ENCODE measurements around the gene TSHZ2.
"Not testable (repeated sequence)": the region's sequence is repeated elsewhere in the genome, so short reads cannot be mapped to it uniquely, and the experiment has no call there.

TSHZ2 gene

DNA sequence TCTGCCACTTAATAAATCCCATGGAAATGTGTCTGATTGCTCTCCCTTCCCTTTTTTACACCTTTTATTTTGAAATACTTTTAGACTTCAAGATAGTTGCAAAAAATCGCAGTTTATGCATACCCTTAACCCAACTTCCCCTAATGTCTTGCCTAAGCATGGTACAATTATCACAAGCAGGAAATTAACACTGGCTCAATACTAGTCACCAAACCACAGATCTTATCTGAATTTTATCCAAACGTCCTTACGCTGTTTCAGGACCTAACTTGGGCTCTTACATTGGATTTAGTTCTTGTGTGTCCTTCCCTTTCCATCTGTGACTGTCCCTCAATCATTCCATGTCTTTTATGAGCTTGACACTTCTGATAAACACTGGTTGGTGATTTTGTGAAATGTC lies 475.2 kb downstream of the TSHZ2 start:
- no peak overlapping the region for H3K27ac ChIP-seq (ENCODE audit: low read length)
- no peak overlapping the region for H3K4me3 ChIP-seq (ENCODE audit: low read length in 2 of 2)
- H3K4me1 ChIP-seq (ENCODE audit: control insufficient read depth, insufficient read depth, low read length) = peaks cover 6% of the 10 kb centered on the region
- H3K36me3 ChIP-seq (ENCODE audit: control insufficient read depth in 2 of 2, insufficient read depth in 2 of 2, low read length in 2 of 2) = no peaks in the 10 kb centered on the region
- no peak overlapping the region for H3K9ac ChIP-seq (ENCODE audit: low read length in 2 of 2)
- peaks cover 0 to 3% of the 10 kb centered on the region in 2 donors for H3K9me3 ChIP-seq (ENCODE audit: control insufficient read depth in 2 of 2, low read length in 2 of 2)
- H3K27me3 ChIP-seq (ENCODE audit: control insufficient read depth in 1 of 2, insufficient read depth in 2 of 2, low read length in 2 of 2) = no peaks in the 10 kb centered on the region

DNA sequence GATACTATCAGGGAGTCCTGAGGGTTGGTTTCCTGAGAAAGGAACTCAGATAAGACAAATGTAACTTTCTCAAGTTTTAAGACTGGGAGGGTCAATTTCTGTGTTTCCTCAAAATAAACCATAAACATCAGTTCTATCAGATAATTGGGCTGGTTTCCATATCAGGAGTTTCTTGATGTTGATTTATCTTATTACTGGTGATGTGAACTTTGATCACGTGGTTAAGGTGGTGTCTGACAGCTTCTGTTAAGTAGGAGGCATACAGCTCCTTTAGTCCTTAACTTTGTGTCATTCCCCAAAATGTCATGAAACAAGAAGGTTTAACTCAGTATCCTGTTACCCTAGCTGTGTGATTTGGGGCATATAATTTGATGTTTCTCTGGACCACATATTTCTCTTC lies 476.3 kb downstream of the TSHZ2 start:
- H3K4me1 ChIP-seq (ENCODE audit: control insufficient read depth, insufficient read depth, low read length) = peaks cover 6% of the 10 kb centered on the region
- H3K9me3 ChIP-seq (ENCODE audit: control insufficient read depth in 2 of 2, low read length in 2 of 2) = peaks cover 0 to 3% of the 10 kb centered on the region in 2 donors
- no peak overlapping the region for H3K27ac ChIP-seq (ENCODE audit: low read length)

DNA sequence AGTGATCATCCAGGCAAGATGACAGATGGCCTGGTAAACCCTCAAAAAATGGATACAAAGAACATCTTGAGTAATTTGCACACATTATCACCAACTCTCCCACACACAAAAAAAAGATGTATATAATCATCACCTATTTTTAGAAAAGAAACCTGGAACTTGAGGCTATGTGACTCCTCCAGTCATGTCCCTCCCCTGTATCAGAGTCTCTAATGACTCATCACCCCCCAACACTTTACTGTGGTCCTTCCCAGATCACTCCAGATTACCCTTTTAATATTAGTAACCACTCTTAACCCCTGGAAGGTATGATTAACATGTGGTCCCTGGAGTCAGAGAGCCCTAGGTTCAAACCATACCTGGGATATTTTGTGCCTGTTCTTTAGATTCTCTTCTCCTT lies 476.7 kb downstream of the TSHZ2 start:
- peaks cover 0 to 3% of the 10 kb centered on the region in 2 donors for H3K9me3 ChIP-seq (ENCODE audit: control insufficient read depth in 2 of 2, low read length in 2 of 2)
- H3K4me3 ChIP-seq (ENCODE audit: low read length in 2 of 2) = no peak overlapping the region
- peaks cover 6% of the 10 kb centered on the region for H3K4me1 ChIP-seq (ENCODE audit: control insufficient read depth, insufficient read depth, low read length)
- no peak overlapping the region for H3K9ac ChIP-seq (ENCODE audit: low read length in 2 of 2)
- no peaks in the 10 kb centered on the region for H3K27me3 ChIP-seq (ENCODE audit: control insufficient read depth in 1 of 2, insufficient read depth in 2 of 2, low read length in 2 of 2)
- H3K27ac ChIP-seq (ENCODE audit: low read length) = no peak overlapping the region
- H3K36me3 ChIP-seq (ENCODE audit: control insufficient read depth in 2 of 2, insufficient read depth in 2 of 2, low read length in 2 of 2) = no peaks in the 10 kb centered on the region

More for the DNA sequence above, 476.3 kb downstream of the TSHZ2 start:
- no peak overlapping the region for H3K4me3 ChIP-seq (ENCODE audit: low read length in 2 of 2)
- no peak overlapping the region for H3K9ac ChIP-seq (ENCODE audit: low read length in 2 of 2)
- H3K36me3 ChIP-seq (ENCODE audit: control insufficient read depth in 2 of 2, insufficient read depth in 2 of 2, low read length in 2 of 2) = no peaks in the 10 kb centered on the region
- H3K27me3 ChIP-seq (ENCODE audit: control insufficient read depth in 1 of 2, insufficient read depth in 2 of 2, low read length in 2 of 2) = no peaks in the 10 kb centered on the region

DNA sequence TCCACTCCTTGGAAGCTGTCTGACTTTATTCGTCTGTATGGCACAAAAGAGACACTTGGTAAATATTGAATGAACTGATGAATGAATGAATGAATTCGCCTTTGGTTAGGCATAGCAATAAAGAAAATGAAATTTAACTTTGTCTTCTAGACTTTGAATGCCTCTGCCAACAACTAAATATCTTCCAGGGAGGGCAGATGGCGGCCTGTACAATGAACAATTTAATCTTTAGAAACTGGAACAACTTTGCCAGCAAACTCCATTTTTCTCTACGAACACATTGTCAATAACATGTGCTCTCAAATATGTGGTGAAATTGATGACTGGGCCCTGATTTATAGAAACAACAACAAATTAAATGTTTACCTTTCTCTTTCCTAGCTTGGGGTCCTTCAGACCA lies 480.9 kb downstream of the TSHZ2 start:
- Histone ChIP-seq H3K27ac (ENCODE audit: low read length) (no peak overlapping the region), H3K27me3 (ENCODE audit: control insufficient read depth in 1 of 2, insufficient read depth in 2 of 2, low read length in 2 of 2) (no peaks in the 10 kb centered on the region), H3K9me3 (ENCODE audit: control insufficient read depth in 2 of 2, low read length in 2 of 2) (peaks cover 0 to 7% of the 10 kb centered on the region in 2 donors), H3K36me3 (ENCODE audit: control insufficient read depth in 2 of 2, insufficient read depth in 2 of 2, low read length in 2 of 2) (no peaks in the 10 kb centered on the region), H3K9ac (ENCODE audit: low read length in 2 of 2) (no peak overlapping the region), H3K4me1 (ENCODE audit: control insufficient read depth, insufficient read depth, low read length) (no peaks in the 10 kb centered on the region), H3K4me3 (ENCODE audit: low read length in 2 of 2) (no peak overlapping the region)

DNA sequence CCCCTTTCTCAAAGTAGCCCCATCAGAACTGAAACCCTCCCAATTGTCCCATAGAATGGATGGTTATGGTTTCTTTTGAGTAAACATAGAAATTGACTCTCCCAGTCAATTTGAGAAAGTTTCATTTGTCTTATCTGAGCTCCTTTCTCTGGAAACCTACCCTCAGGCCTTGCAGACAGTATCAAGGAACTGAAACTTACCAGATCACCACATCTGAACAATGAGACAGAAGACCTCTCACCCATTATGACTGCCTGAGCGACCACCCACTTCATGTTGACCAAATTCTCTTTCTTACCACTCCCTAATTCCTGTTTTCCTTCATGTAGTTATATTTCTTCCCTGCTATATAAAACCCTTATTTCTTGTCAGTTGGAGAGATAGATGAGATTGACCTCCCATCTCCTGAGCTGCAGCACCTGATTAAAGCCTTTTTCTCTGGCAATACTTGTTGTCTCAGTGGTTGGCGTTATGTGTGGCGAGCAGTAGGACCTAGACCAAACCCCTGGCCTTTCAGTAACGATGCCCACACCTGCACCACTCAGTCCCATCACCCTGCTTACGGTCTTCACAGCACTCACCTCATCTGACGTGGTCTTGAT lies 482.6 kb downstream of the TSHZ2 start:
- H3K36me3 ChIP-seq (ENCODE audit: control insufficient read depth in 2 of 2, insufficient read depth in 2 of 2, low read length in 2 of 2) = no peaks in the 10 kb centered on the region
- no peaks in the 10 kb centered on the region for H3K27me3 ChIP-seq (ENCODE audit: control insufficient read depth in 1 of 2, insufficient read depth in 2 of 2, low read length in 2 of 2)
- H3K9me3 ChIP-seq (ENCODE audit: control insufficient read depth in 2 of 2, low read length in 2 of 2) = peaks cover 0 to 3% of the 10 kb centered on the region in 2 donors
- no peak overlapping the region for H3K4me3 ChIP-seq (ENCODE audit: low read length in 2 of 2)
- H3K27ac ChIP-seq (ENCODE audit: low read length) = no peak overlapping the region
- H3K4me1 ChIP-seq (ENCODE audit: control insufficient read depth, insufficient read depth, low read length) = no peaks in the 10 kb centered on the region
- no peak overlapping the region for H3K9ac ChIP-seq (ENCODE audit: low read length in 2 of 2)

DNA sequence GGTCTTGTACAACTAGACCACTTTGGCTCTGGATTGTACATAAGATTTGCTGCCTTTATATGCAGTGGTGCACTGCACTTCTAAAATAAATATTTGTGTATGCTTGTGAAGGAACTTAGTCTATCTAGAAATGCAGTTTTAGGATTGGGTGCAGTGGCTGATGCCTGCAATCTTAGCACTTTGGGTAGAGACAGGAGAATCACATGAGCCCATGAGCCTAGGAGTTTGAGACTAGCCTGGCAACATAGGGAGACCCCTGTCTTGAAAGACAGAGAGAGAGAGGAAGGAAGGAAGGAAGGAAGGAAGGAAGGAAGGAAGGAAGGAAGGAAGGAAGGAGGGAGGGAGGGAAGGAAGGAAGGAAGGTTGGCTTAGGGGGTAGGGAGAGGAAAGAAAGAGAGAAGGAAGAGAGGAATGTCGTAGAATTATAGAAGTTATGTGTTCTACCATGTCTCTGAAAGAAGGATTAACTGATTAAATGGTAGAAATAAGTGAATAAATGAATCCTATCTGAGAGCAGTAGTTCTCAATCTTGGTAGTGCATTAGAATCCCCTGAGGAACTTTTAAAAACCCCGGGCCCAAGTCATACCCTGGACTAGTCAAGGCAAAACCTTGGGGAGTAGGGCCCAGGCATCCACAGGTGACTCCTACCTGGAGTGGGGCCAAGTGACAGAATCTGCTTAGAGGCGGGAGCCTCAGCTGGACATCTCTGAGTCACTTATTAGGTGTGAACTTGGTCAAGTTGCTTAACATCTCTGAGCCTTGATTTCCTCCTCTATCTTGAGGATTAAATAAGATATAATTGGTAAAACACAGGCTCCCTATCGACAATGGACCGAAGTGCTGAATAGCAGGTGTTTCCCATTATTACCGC lies 491.2 kb downstream of the TSHZ2 start:
- no peak overlapping the region for H3K9ac ChIP-seq (ENCODE audit: low read length in 2 of 2)
- no peaks in the 10 kb centered on the region for H3K27me3 ChIP-seq (ENCODE audit: control insufficient read depth in 1 of 2, insufficient read depth in 2 of 2, low read length in 2 of 2)

DNA sequence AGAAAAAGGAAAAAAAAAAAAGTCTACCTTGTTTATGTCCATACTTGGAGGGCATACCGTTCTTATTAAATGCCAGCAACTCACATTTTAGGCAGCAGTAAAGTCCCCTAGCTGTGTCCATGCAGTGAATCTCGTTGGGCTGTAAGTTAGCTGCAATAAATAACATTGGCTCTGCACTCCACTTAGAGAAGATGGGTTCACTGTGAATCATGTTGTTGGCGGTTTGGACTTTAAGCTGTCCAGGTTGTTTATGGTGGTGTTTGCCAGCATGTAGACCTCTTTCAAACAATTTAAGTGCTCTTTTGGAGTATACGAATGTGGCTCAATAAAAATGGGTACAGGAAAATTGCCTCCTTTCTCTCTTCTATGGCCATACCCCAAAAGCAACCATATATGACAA lies 494.1 kb downstream of the TSHZ2 start:
- Histone ChIP-seq H3K36me3 (ENCODE audit: control insufficient read depth in 2 of 2, insufficient read depth in 2 of 2, low read length in 2 of 2) (no peaks in the 10 kb centered on the region), H3K4me3 (ENCODE audit: low read length in 2 of 2) (no peak overlapping the region), H3K27me3 (ENCODE audit: control insufficient read depth in 1 of 2, insufficient read depth in 2 of 2, low read length in 2 of 2) (no peaks in the 10 kb centered on the region), H3K27ac (ENCODE audit: low read length) (no peak overlapping the region), H3K9me3 (ENCODE audit: control insufficient read depth in 2 of 2, low read length in 2 of 2) (no peaks in the 10 kb centered on the region), H3K4me1 (ENCODE audit: control insufficient read depth, insufficient read depth, low read length) (no peaks in the 10 kb centered on the region), H3K9ac (ENCODE audit: low read length in 2 of 2) (no peak overlapping the region)

More for the DNA sequence above, 491.2 kb downstream of the TSHZ2 start:
- no peaks in the 10 kb centered on the region for H3K36me3 ChIP-seq (ENCODE audit: control insufficient read depth in 2 of 2, insufficient read depth in 2 of 2, low read length in 2 of 2)
- no peak overlapping the region for H3K4me3 ChIP-seq (ENCODE audit: low read length in 2 of 2)
- no peaks in the 10 kb centered on the region for H3K4me1 ChIP-seq (ENCODE audit: control insufficient read depth, insufficient read depth, low read length)
- no peaks in the 10 kb centered on the region for H3K9me3 ChIP-seq (ENCODE audit: control insufficient read depth in 2 of 2, low read length in 2 of 2)
- H3K27ac ChIP-seq (ENCODE audit: low read length) = no peak overlapping the region

DNA sequence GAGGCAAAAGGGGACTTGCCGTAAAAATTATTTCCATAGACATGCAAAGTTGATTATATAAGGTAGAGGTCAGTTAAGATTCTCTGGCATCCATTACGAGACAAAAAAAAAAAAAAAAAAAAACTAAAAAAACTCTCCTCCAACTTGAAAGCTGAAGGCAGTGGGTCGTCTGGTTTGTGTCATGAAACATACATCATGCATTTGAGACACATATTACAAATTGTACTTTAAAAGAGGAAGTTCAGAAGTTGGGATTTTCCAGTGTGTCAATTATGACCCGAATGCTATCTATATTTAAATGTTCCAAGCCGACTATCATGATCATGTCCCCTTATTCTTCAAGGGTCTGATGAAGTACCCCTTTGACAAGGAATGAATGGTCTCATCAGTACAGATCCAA lies 496.4 kb downstream of the TSHZ2 start:
- H3K27me3 ChIP-seq (ENCODE audit: control insufficient read depth in 1 of 2, insufficient read depth in 2 of 2, low read length in 2 of 2) = no peaks in the 10 kb centered on the region
- no peaks in the 10 kb centered on the region for H3K36me3 ChIP-seq (ENCODE audit: control insufficient read depth in 2 of 2, insufficient read depth in 2 of 2, low read length in 2 of 2)
- H3K4me1 ChIP-seq (ENCODE audit: control insufficient read depth, insufficient read depth, low read length) = no peaks in the 10 kb centered on the region
- no peak overlapping the region for H3K27ac ChIP-seq (ENCODE audit: low read length)
- no peaks in the 10 kb centered on the region for H3K9me3 ChIP-seq (ENCODE audit: control insufficient read depth in 2 of 2, low read length in 2 of 2)
- H3K4me3 ChIP-seq (ENCODE audit: low read length in 2 of 2) = no peak overlapping the region
- no peak overlapping the region for H3K9ac ChIP-seq (ENCODE audit: low read length in 2 of 2)

DNA sequence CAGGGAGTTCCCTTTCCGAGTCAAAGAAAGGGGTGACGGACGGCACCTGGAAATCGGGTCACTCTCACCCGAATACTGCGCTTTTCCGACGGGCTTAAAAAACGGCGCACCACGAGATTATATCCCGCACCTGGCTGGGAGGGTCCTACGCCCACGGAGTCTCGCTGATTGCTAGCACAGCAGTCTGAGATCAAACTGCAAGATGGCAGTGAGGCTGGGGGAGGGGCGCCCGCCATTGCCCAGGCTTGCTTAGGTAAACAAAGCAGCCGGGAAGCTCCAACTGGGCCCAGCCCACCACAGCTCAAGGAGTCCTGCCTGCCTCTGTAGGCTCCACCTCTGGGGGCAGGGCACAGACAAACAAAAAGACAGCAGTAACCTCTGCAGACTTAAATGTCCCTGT lies 500.7 kb downstream of the TSHZ2 start:
- not testable (repeated sequence) for H3K27me3 ChIP-seq (ENCODE audit: control insufficient read depth in 1 of 2, insufficient read depth in 2 of 2, low read length in 2 of 2); H3K9ac ChIP-seq (ENCODE audit: low read length in 2 of 2); H3K9me3 ChIP-seq (ENCODE audit: control insufficient read depth in 2 of 2, low read length in 2 of 2); H3K4me1 ChIP-seq (ENCODE audit: control insufficient read depth, insufficient read depth, low read length); H3K4me3 ChIP-seq (ENCODE audit: low read length in 2 of 2); H3K36me3 ChIP-seq (ENCODE audit: control insufficient read depth in 2 of 2, insufficient read depth in 2 of 2, low read length in 2 of 2); H3K27ac ChIP-seq (ENCODE audit: low read length)

DNA sequence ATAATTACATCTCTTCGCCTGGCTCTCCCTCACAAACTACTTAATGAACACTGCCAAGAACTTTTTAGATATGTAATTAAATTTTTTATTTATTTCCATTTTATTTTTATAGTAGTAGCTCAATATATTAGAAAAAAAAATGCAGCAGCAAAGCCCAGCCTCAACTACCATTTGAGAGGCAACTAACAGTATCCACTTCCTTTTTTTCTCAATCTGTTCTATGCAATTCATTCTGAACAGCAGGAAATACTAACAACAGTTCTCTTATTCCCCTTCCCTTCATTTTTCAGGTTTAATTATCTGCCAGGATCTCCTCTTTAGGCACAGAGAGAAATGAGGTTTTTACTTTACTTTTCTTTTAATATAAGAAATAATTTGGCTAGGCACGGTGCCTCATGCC lies 508.8 kb downstream of the TSHZ2 start:
- Histone ChIP-seq H3K36me3 (ENCODE audit: control insufficient read depth in 2 of 2, insufficient read depth in 2 of 2, low read length in 2 of 2) (no peaks in the 10 kb centered on the region), H3K4me3 (ENCODE audit: low read length in 2 of 2) (no peak overlapping the region), H3K4me1 (ENCODE audit: control insufficient read depth, insufficient read depth, low read length) (no peaks in the 10 kb centered on the region), H3K9me3 (ENCODE audit: control insufficient read depth in 2 of 2, low read length in 2 of 2) (peaks cover 0 to 3% of the 10 kb centered on the region in 2 donors), H3K9ac (ENCODE audit: low read length in 2 of 2) (no peak overlapping the region), H3K27me3 (ENCODE audit: control insufficient read depth in 1 of 2, insufficient read depth in 2 of 2, low read length in 2 of 2) (no peaks in the 10 kb centered on the region), H3K27ac (ENCODE audit: low read length) (no peak overlapping the region)
